Lung (tissue), 12 donors: ENCODE data around the gene PTPRJ. TPM values are rescaled to one million over a fixed set of nuclear protein-coding genes. Genes with fewer than 3 reads are reported as not detected.

Experiments used
- ATAC-seq: fragments of 200-7000 bp; cut with Tn5 transposase; one replicate; pipeline ENCODE4 v1.9.1; 2020; ENCODE audit warnings: moderate number of reproducible peaks; ENCODE audit not compliant: insufficient read depth, low FRiP score
- DNase-seq, 3 donors: peaks; one replicate each; pipeline ENCODE4 v3.0.0-alpha.2; 2013 to 2017
- H3K27ac ChIP-seq, 2 donors: one replicate each; pipeline ENCODE4 v1.5.1; 2013; ENCODE audit warnings: mild to moderate bottlenecking in 2 of 2, moderate library complexity in 2 of 2, control low read depth in 1 of 2, inconsistent platforms in 1 of 2, low read depth in 1 of 2, low read length in 1 of 2
- H3K27me3 ChIP-seq, 3 donors: one replicate each; pipeline ENCODE4 v1.5.1; 2013; ENCODE audit warnings: low read length in 2 of 3; ENCODE audit not compliant: control insufficient read depth in 3 of 3, insufficient read depth in 3 of 3
- H3K36me3 ChIP-seq, 4 donors: one replicate each; pipeline ENCODE4 v1.5.1; 2013; ENCODE audit warnings: low read length in 4 of 4, mild to moderate bottlenecking in 1 of 4, moderate library complexity in 1 of 4; ENCODE audit not compliant: control insufficient read depth in 4 of 4, insufficient read depth in 4 of 4
- H3K4me1 ChIP-seq, 5 donors: one replicate each; pipeline ENCODE4 v1.5.1; 2013; ENCODE audit warnings: low read length in 5 of 5, mild to moderate bottlenecking in 2 of 5, moderate library complexity in 1 of 5; ENCODE audit not compliant: control insufficient read depth in 5 of 5, insufficient read depth in 5 of 5
- H3K4me3 ChIP-seq: one replicate; pipeline ENCODE4 v1.5.1; 2013; ENCODE audit warnings: mild to moderate bottlenecking, control low read depth, moderate library complexity
- H3K9ac ChIP-seq, 2 donors: one replicate each; pipeline ENCODE4 v1.5.1; 2013; ENCODE audit warnings: low read length in 2 of 2, control low read depth in 1 of 2; ENCODE audit not compliant: insufficient read depth in 1 of 2
- H3K9me3 ChIP-seq, 4 donors: one replicate each; pipeline ENCODE4 v1.5.1; 2013; ENCODE audit warnings: low read length in 3 of 4, mild to moderate bottlenecking in 1 of 4, moderate library complexity in 1 of 4; ENCODE audit not compliant: control insufficient read depth in 4 of 4, insufficient read depth in 3 of 4
- WGBS, 2 donors: extraction: QIAGEN DNeasy Blood & Tissue Kit; methylation state at CpG; one replicate each; pipeline ENCODE4 v1.1.7; 2013; 5-methylcytosine and 5-hydroxymethylcytosine counted together
- polyA plus RNA-seq, 2 donors: library from polyadenylated mRNA; stranded (reverse); fragments of 200-250 nt; gene quantifications; one replicate each; pipeline ENCODE4 v1.2.1, GENCODE V29; 2013
- total RNA-seq, 2 donors: library from RNA; depleted of rRNA in 1 of 2; stranded (reverse); fragments of >200 nt in 1 of 2; gene quantifications; one replicate each; pipeline ENCODE4 v1.2.1, GENCODE V29; 2014 to 2021
- TF ChIP-seq, protein P1 (sequence below): IDR thresholded peaks from 2 replicates; pipeline ENCODE4 v1.5.1; 2012; ENCODE audit warnings: mild to moderate bottlenecking; ENCODE audit errors: control extremely low read depth, extremely low read depth
- donor health status: control.
- donor health status: control.
- donor health status: Bipolar disorder and iron deficiency.
- donor health status: healthy.
- donor health status: DM: yes; HTN: yes; CAD: no.

PTPRJ gene
- total and polyA plus RNA-seq, 4 donors: 3.9 to 51.4 (median 32.0) TPM

DNA sequence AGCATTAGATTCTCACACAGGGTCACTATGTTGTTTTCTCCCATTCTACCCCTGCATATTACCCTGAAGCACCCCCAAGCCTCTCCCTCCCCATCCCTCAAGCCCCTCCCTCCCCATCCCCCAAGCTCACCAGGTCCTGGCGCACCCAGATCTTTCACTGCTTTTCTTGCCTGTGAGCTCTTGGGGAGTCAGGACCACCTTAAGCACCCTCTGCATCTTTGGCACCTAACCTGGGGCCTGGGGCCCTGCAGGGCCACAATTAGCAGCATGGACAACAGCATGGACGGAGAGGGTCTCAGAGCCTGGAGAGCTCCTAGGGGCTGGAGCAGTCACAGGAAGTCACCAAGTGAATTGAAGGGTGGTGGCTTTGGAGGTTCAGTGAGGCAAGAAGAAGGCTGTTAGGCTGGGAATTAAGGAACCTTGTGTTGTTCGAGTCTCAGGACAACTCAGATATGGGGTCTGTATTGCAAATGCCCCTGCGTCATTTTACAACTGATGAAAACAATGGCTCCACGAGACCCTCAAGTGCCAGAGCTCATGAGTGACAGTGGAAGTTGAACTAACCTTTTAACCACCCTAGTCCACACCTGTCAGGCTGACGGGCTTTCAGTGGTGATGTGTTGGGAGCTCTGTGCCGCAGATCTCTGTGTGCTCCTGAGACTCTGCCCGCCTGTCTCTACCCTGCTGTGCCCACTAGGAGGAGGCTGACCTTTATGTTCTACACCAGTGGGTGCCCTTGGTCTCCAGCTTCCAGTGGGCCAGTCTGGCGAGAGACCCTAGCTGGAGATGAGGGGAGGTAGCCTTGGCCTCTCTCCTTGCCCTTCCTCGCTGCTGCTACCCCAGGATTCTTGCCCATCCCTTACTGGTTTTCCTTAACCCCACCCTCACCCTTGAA is 125.0 kb downstream of the PTPRJ start:
- WGBS, 2 donors: 96% methylated on average over 10 of the region's 10 CpGs
- Histone ChIP-seq H3K9me3 (no peaks in the 10 kb centered on the region), H3K27me3 (no peaks in the 10 kb centered on the region), H3K4me3 (no peak overlapping the region), H3K9ac (no peak overlapping the region), H3K27ac (no peak overlapping the region), H3K4me1 (peaks cover 3 to 18% (median 10%) of the 10 kb centered on the region in 5 donors), H3K36me3 (no peaks in the 10 kb centered on the region)
- TF ChIP-seq, protein P1, sequence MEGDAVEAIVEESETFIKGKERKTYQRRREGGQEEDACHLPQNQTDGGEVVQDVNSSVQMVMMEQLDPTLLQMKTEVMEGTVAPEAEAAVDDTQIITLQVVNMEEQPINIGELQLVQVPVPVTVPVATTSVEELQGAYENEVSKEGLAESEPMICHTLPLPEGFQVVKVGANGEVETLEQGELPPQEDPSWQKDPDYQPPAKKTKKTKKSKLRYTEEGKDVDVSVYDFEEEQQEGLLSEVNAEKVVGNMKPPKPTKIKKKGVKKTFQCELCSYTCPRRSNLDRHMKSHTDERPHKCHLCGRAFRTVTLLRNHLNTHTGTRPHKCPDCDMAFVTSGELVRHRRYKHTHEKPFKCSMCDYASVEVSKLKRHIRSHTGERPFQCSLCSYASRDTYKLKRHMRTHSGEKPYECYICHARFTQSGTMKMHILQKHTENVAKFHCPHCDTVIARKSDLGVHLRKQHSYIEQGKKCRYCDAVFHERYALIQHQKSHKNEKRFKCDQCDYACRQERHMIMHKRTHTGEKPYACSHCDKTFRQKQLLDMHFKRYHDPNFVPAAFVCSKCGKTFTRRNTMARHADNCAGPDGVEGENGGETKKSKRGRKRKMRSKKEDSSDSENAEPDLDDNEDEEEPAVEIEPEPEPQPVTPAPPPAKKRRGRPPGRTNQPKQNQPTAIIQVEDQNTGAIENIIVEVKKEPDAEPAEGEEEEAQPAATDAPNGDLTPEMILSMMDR: no peak
- ATAC-seq: no peak
- no peak for DNase-seq

GRCh38 chr11:48106166-48106565 is 125.8 kb downstream of the PTPRJ start:
- ATAC-seq: no peak
- no peaks in the 10 kb centered on the region for H3K27me3 ChIP-seq
- no peak overlapping the region for H3K27ac ChIP-seq
- TF ChIP-seq, protein P1: no peak
- H3K9me3 ChIP-seq: no peaks in the 10 kb centered on the region
- no peak overlapping the region for H3K9ac ChIP-seq
- WGBS, 2 donors: 60 to 71% methylated on average over 6 of the region's 6 CpGs
- H3K4me3 ChIP-seq: no peak overlapping the region
- DNase-seq: no peak
- no peaks in the 10 kb centered on the region for H3K36me3 ChIP-seq
- peaks cover 3 to 18% (median 10%) of the 10 kb centered on the region in 5 donors for H3K4me1 ChIP-seq

GRCh38 chr11:48107188-48107704 is 126.9 kb downstream of the PTPRJ start:
- Histone ChIP-seq H3K36me3 (no peaks in the 10 kb centered on the region), H3K9ac (no peak overlapping the region), H3K4me1 (peaks cover 0 to 10% (median 6%) of the 10 kb centered on the region in 5 donors), H3K27me3 (no peaks in the 10 kb centered on the region), H3K27ac (no peak overlapping the region), H3K9me3 (no peaks in the 10 kb centered on the region), H3K4me3 (no peak overlapping the region)
- 33 to 68% methylated on average over 7 of the region's 7 CpGs for WGBS, 2 donors
- TF ChIP-seq, protein P1: no peak
- ATAC-seq (no peak), DNase-seq (no peak)
